ENCODE data around the gene TMEM51.
"Not testable (repeated sequence)": the region's sequence is repeated elsewhere in the genome, so short reads cannot be mapped to it uniquely, and the experiment has no call there.

Gene TMEM51

DNA sequence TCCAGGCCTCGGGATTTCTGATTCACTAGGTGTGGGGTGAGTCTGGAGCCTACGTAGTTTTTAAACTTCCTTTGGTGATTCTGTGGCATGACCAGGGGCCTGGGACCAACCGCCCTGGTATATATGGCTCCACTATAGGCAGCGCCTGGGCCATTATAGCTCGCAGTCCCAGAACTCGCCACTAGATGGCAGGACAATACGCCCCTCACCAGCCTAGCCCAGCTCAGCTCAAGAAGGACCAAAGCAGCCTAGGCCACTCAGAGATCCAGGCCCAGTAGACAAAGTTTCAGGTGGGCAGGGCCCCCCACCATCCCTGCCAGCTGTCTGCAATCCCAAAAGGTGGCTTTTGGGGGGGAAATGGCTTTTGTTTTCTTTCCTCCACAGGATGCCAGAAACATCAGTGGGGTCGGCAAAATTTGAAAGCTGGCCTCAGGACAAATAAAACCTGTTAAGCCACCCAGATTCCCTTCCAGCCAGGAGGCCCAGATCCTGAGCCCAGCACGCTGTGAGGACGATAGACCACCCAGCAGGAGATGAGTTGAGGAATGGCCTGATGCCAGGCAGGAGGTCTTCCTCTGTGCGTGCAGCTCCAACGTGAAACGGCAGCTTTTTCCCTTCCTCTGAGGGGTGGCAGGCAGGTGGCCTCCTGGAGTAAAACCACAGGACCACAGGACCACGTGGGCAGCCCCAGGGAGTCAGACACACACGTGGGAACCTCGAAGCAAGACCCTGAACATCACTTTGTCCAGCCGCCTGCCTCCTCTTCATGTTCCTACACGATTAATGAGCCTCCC lies 24.8 kb upstream of the TMEM51 start:
- DNase-seq, result peak in 9 of 14 donors; percentile 7 to 58 (median 33)

DNA sequence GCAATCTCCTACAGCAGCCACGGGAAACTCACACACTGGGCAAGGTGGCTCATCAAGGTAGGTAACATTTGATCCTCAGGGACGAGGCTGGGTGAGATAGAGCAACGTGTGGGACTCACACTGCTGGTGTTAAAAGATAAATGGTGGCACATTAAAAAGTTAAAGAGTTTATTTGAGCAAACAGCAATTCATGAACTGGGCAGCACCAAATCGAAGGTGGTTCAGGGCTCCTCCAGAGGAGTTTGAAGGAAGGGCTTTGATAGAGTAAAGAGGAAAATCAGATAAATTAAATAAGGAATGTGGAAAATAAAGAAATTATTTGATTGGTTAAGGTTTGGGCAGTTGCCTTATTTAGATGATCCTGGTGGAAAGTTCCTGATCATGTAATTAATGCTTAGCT lies 23.6 kb upstream of the TMEM51 start:
- DNase-seq, result no peak

DNA sequence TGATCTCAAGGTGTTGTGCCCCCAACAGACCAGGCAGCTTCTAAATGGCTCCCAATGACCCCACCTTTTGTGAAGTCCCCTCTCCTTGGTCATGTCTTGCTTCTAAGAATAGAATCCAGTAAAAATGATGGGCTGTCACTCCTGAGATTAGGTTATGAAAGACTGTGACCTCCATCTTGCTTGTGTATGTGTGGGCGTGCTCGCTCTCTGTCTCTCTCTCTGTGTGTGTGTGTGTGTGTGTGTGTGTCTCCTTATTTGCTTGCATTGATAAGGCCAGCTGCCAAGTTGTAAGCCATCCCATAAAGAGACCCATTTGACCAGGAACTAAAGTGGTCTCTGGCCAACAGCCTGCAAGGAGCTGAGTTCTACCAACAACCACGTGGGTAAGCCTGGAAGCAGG lies 22.9 kb upstream of the TMEM51 start:
- no peak for DNase-seq

DNA sequence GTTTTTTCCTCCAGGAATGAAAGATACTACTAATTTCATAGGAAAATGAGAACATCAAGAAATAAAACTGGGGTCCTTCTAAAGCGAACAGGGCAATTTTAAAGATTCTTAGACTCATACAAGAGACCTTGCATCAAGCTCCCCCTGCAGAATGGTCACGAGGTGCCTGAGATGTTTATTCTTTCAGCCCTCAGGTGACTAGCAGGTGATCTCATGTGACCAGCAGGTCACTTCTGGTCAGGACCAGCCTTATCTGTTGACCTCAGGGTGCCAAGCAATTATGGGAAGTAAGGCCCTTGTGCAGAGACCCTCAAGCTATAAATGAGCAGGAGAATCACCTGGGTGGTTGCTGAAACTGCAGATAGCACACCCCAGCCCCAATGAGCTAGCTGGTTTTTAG lies 20.6 kb upstream of the TMEM51 start:
- no peak for DNase-seq

DNA sequence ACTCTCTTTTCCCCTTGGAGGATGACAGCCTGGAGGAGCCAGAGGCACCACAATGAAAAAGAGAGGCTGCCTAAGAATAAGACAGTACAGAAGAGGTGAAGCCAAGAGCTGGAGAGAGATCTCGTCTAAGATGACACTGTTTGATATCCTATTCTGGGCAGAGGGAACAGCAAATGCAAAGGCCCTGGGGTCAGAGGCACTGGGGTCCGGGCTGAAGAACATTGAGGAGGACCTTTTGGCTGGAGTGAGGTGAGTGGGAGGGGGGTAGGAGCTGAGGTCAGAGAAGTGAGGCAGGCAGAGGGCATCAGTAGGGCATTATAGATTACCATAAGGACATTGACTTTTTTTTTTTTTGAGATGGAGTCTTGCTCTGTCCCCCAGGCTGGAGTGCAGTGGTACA lies 19.3 kb upstream of the TMEM51 start:
- DNase-seq, result no peak

DNA sequence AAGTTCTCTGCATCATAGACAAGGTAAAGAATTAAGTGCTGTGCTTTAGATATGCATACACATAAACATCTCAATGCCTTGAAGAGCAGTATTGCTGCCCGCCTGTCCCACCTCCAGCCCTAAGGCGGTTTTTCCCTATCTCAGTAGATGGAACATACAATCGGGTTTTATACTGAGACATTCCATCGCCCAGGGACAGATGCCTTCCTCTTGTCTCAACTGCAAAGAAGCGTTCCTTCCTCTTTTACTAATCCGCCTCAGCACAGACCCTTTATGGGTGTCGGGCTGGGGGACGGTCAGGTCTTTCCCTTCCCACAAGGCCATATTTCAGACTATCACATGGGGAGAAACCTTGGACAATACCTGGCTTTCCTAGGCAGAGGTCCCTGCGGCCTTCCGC lies 17.9 kb upstream of the TMEM51 start:
- not testable (repeated sequence) for DNase-seq

DNA sequence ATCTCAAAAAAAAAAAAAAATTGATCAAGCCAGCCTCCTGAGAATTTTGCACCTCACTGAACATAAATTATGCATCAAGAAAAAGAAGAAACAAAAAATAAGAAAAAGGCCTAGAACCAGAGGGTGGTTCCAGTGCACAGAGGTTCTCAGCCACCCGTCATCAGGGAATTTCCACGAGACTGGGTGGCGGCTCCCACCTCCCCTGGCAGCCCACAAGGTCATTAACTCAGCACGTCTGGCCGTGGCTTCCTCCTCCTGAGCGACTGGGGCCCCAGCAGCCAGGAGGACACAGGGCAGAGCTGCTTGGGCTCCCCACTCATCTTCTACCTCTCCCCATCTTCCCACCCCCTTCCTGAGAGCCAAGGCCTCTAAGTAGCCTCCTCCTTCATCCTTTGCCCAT lies 15.7 kb upstream of the TMEM51 start:
- no peak for DNase-seq

DNA sequence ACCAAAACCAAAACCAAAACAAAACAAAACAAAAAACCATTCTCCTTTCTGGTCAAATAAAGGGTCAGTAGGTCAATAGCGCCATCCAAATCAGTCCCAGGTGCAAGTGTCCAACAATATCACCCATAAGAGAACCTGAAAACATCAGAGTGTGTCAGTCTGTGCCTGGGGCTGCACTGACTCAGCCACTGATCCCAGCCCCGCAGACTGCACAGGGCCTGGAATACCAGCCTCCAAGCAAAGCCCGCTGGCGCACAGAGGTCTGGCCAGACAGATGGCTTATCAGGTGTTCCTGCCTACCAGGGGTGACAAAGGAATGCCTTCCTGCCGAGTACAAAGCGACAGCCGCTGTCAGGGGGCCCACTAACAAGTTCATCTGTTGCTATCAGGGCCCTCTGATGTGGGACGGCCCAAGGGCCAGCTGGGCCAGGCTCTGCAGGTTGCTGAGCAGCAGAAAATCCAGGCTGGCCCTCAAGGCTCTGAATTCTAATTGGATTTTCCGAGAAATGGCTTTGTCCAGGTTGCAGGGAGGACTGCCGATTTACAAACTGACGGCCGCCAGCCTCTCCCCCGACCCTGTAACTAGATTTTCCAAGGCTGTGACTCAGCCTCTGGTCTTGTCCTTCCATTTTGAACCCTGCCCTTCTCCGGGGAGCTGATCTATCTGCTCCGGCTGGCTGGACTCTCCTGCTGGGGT lies 13.7 kb upstream of the TMEM51 start:
- peak in 3 of 14 donors; percentile 13 to 99 (median 26) for DNase-seq

DNA sequence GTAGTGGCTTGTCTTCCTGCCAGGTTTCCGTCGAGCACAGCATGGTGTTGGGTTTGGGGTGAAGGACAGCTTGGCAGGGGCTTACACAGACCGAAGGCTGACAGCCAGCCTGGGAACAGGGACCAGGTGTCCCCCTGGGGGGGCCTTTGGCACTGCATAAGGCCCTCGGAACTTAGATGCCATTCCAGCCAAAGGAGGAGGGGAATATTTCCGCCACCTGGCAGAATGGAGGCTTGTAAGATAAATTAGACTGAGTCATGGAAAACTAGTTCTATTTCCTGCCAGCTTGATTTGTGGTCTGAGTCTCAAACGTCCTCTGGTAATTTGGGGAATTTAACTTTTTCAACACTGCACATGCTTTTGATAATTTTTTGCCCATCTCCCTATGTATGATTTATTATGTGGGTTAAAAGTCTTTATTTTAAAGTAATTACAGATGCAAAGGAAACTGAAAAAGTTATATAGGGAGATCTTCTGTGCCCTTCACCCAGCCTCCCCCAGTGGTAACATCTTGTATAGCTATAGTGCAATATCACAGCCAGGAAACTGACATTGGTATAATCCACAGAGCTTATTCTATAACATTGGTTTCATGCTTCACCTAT lies 11.5 kb upstream of the TMEM51 start:
- DNase-seq, result peak in 3 of 14 donors; percentile 12 to 98 (median 55)

DNA sequence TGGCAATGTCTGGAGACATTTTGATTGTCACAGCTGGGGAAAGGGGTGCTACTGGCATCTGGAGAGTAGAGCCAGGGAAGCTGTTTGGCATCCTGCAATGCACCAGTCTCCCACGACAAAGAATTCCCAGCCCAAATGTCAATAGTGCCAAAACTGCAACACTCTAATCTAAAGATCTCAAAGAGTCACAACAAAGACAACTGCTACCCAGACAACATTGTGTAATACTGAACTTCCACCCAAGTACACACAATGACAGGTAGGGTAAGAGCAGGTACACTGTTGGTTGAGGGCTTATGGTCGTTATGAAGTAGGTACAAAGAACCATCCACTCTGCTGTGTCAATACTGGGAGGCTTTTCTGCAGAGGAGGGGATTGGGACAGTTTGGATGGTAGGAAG lies 8.2 kb upstream of the TMEM51 start:
- no peak for DNase-seq

DNA sequence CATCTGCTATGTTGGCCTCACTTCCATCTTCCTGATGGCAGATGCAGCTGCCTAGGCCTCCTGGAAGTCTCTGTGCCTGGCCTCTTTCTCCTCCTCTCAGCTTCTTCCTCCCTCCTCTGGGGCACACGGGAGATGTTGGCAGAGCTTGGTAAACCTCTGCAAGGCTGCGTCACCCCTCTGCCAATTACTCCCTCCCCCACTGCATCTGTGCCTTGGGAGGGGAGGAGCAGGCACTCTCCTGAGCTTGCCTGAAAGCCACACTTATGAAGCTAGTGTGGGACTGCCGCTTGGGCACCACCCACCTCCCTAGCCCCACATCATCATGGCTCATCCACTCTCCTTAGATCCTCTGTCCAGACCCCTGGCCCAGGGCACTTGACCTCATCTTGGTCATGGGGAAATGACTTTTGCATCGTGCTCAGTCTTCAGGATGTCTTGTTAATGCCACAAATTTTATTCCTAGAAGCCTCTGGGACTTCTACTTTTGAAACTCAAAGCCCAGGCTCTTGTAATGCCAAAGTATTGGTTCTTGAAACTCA lies 7.3 kb upstream of the TMEM51 start:
- DNase-seq, result no peak

DNA sequence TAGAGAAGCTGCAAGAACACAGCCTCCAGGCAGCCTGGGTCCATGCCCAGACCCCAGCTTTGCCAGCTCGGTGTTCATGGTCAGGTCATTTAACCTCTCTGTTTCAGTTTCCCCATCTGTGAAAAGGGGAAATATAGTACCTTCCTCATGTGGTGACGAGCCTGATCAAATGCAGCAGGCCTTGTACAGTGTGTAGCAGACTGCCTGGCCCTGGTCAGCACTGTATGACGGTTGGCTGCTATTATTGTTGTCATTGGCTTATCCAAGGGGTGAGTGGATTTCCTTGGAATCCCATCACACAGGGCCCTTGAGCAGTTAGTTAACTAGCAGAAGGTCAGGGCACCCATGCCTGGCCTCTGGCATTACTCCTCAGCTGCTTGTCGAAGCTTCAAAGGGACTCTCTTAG lies 6.6 kb upstream of the TMEM51 start:
- DNase-seq, result no peak

DNA sequence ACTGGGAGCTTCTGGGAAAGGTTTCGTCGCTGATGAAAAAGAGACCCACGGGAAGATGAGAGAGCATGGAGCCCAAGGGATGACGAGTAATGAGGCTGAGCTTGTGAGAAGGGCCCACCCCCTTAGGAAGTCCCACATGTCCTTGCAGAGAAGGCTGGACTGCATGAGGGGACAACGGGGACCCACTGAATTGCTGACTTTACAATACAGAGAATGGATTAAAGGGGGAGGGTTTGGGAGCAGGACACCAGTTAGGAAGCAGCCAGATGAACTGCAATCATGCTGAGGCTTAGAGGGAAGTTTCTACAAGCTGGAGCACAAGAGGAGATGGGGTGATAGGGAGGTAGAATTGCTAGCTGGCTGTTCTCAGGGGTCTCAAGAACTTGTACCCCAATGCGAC lies 5.5 kb upstream of the TMEM51 start:
- DNase-seq, result no peak

DNA sequence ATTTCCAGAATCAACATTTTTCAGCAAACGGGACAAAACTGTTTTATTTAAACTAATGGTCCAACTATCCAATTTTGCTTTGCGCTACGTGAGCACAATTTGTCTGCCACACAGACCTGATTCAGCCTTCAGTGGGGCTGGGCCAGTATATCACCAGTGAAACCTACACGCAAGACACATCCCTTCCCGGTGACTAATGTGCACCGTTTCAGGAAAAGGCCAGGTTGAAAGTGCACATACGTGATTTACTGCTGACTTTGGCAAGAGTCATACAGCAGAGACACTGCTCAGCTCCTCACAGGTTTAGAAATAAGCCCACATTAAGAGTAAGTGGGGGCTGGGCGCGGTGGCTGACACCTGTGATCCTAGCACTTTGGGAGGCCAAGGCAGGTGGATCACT lies 5.1 kb upstream of the TMEM51 start:
- no peak for DNase-seq

DNA sequence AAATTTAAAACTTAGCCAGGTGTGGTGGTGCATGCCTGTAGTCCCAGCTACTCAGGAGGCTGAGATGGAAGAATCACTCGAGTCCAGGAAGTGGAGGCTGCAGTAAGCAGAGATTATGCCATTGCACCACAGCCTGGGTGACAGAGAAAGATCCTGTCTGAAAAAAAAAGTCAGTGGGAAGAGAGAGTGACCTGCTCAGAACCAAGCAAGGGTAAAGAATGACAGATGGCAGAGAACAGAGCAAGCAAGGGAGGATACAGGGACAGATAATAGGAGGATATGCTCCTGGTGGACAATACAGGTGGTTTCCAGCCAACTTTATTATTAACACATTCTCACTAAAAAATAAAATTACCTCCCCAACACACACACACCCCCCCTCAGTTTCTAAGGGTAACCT lies 4.6 kb upstream of the TMEM51 start:
- DNase-seq, result peak in 1 of 14 donors; percentile 82

DNA sequence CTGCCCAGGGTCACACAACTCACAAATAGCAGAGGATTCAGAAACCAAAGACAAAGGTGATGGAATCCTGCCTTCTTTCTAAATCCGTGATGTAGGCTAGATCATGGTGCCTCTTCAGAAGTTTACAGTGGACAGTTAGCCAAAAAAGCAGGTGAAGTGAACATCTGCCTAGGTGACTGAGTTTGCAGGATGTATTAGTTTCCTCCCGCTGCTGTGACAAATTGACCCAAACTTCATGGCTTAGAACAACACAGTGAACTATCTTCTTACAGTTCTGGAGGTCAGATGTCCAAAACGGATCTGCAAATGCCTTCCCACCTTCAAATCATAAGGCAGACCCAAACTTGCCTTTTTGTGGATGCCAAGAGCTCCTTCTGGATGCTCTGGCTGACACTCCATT lies 3.2 kb upstream of the TMEM51 start:
- no peak for DNase-seq

DNA sequence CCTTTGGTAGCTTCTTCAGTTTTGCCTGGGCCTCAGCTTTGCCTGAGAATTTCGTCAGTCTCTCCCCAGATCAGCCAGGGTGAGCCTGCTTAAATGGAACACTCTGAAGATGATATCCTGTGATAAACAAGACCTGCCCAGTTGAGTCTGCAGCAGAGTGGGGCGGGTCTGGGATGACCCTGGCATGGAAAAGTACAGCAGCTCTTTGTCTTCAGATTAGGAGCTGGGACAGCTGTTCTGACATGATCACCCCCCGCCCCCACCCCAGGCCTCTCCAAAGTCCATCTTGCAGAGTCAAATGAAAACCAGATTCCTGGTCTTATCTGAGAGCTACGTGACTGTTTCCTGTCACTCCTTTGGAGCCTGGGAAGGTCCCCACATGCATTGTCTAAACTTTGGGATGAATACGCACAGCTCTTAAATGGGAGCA lies 2.2 kb upstream of the TMEM51 start:
- DNase-seq, result peak in 1 of 14 donors; percentile 40

DNA sequence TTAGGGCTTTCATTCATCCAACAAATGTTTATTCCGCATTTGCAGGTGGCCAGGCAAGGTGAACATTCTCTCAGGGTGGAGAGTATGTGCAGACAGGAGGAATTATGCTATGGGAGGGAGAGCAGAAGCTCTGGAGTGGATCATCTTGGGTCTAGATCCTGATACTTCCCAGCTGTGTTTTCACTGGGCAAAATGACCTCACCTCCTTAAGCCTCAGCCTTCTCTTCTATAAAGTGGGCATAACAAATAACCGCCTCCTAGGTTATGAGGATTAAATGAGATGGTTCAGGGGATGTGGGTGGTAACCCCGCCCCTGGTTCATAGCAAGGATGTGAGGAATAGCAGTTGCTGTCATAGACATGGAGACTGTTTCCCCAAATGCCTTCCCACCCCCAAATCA lies 1.7 kb upstream of the TMEM51 start:
- DNase-seq, result peak in 1 of 14 donors; percentile 33

DNA sequence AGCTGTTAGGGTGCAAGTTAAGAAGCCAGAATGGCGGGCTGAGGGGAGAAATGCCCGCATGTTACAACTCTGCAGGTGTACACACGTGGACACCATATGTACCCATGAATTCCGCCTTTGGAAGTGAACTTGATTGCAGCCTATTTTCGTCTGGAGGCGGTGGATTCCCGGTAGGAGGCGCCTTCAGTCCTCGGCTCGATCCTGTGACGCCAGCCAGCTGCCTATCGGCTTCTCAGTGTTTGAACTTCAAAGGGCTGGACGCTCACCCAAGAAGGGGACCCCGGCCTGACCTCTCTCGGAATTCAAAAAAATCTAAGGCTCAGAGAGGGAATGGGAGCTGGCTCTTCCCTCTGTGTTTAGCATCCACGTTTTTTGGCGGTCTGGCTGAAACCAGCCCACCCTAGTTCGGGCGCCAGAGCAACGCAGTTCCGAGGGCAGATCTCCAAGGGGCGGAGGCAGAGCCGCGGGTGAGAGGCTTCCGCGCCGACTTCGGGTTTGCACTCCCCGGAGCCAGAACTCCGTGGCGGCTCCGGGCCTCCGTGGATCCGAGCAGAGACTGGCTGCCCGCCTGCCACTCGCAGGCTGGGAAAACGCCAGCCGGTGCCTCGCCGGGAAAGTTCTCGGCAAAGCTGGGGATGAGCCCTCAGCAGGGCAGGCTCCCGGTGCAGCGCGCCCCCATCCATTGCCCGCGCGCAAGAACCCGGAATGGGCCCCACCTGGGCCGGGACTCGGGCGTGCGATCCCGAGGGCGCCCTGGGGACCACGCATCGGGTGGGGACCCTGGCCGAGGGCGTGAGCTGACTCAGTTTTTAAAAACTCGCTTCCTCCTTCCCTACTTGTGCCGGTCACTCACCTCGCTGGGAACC lies 996 bp upstream of the TMEM51 start:
- DNase-seq, result peak in 12 of 14 donors; percentile 35 to 79 (median 63)

DNA sequence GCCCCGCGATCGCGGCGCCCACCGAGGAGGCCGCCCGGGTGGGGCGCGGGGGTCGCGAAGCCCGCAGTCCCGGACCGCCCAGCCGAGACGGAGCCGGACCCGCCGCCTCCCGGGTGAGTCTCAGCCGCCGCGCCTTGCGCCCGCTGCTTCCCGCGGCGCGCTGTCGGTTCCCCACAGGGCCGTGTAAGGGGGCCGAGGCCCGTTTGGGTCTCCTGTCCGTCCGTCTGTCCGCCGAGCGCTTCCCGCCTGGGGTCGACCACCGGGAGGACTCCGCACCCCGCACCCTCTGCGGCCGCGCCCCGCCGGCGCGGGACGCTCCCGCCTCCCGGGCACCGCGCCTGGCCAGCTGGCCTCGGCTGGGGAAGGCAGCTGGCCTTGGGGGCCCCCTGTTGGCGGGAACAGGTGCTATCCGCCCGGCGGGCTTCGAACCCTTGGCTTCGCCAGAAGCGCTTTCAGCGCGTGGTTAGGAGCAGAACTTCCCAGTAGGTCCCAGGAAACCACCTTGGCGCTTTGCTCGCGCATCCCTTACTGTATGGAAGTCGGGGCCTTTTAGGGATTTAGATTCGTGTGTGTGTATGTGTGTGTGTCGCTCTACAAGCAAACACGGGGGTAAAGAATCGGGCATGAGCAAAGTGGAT lies 414 bp downstream of the TMEM51 start:
- peak in 8 of 14 donors; percentile 15 to 78 (median 35) for DNase-seq

DNA sequence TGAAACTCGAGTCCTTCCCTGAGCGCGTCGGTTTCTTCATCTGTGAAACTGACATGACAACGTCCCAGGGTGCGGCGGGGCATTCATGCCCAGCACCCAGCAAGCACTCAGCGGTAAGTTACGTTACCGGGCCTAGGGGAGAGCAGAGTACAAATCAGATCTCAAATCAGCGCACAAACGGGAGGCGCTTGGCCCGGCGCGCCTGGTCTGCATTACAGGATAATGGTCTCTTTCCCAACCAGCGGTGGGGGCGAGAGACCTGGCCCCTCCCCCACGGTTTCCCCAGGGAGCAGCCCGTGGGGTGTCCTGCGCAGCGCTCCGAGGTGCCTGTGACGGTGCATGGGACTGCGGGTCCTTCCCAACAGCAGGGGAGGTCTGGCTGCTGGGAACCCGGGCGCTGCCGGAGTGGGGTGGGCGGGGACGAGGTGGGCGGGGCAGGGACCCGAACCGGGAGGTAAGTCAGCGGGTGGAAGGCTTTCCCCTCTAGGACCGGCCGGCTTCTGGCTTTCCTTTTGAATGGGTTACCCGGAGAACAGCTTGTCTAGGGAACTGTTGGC lies 1.0 kb downstream of the TMEM51 start:
- peak in 2 of 14 donors; percentile 27 to 43 for DNase-seq
